Measurements from ENCODE around the gene TSHZ3. TPM values are rescaled to one million over a fixed set of nuclear protein-coding genes. Genes with fewer than 3 reads are reported as not detected.

TSHZ3 gene
- total RNA-seq, 1 experiment from 2014 or later: 3.2 TPM

DNA sequence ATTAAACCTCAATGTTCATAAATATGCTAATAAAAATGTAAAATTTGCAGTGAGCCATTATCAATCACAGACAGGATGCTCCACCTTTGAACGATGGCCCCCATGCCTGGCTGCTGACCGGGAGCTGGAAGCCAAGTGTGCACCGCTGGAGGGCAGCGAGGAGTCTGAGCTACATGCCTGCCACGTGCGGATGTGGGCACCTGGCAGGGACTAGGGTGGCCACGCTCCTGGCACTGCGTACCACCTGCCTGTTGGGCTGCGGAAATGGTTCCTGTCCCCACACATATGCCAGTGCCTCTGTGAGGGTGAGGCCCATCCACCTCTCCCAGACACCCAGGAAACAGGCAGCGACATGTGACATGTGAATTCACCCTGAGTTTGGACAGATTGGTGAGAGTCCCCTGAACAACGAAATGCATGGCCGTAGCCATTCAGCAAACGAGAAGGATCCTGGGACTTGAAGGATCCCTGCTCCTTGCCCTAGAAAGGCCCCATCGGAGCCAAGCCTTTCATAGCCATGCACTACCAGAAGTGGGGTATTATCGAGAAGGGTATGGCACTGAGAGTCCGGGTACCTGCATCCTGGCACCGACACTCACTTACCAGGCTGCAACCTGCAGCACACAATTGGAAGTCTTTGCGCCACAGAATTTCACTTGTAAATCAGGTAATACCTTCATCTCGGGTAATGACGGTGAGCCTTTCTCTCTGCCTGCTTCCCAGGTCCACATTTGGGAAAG is 35.8 kb downstream of the TSHZ3 start:
- Histone ChIP-seq H3K18ac (ENCODE audit: insufficient read length, low read depth, low read length) (no peak overlapping the region), H3K79me2 (ENCODE audit: insufficient read depth, low read length) (0 out of 2 replicates have a peak, but pooled peaks cover 1% of the 10 kb centered on the region), H3K27ac (ENCODE audit: insufficient read length, low read depth, low read length) (no peak overlapping the region), H2BK120ac (ENCODE audit: low read depth, low read length, poor library complexity, severe bottlenecking) (no peak overlapping the region), H4K20me1 (ENCODE audit: control insufficient read depth, insufficient read depth, insufficient read length) (no peaks in the 10 kb centered on the region), H3K56ac (ENCODE audit: insufficient read length, low read depth, low read length) (no peak overlapping the region), H2AK5ac (ENCODE audit: insufficient read length, low read length) (no peak overlapping the region), H3K79me1 (ENCODE audit: insufficient read depth, low read depth, low read length, poor library complexity, severe bottlenecking) (no peaks in the 10 kb centered on the region), H3K23me2 (ENCODE audit: insufficient read length, low read depth, low read length, poor library complexity, severe bottlenecking) (no peaks in the 10 kb centered on the region), H3K4me2 (ENCODE audit: insufficient read depth, insufficient read length, low read length) (no peak overlapping the region), H2BK5ac (ENCODE audit: insufficient read length, low read length) (no peak overlapping the region), H3K23ac (ENCODE audit: insufficient read length, low read depth, low read length) (no peak overlapping the region), H2BK15ac (ENCODE audit: low read depth, low read length) (no peak overlapping the region), H3K9ac (ENCODE audit: extremely low read depth, insufficient read length, low read length) (no peak overlapping the region), H4K5ac (ENCODE audit: insufficient read length, low read depth, low read length) (no peak overlapping the region), H3K4ac (ENCODE audit: low read depth, low read length) (no peak overlapping the region), H3K4me1 (ENCODE audit: insufficient read depth, low read length) (peaks cover 8% of the 10 kb centered on the region; the same call in 1 of the 2 replicates), H4K8ac (replicated peaks; ENCODE audit: insufficient read length, low read depth, low read length) (no peak overlapping the region), H2BK12ac (ENCODE audit: insufficient read length, low read depth, low read length) (no peak overlapping the region), H2BK20ac (ENCODE audit: low read depth, low read length, poor library complexity, severe bottlenecking) (no peak overlapping the region), H3K9me3 (ENCODE audit: control insufficient read depth, low read depth, low read length) (no peaks in the 10 kb centered on the region), H2AFZ (ENCODE audit: low read length) (no peak overlapping the region), H4K91ac (ENCODE audit: insufficient read length, low read depth, low read length) (no peak overlapping the region), H3T11ph (ENCODE audit: low read length) (no peak overlapping the region), H3K27me3 (ENCODE audit: insufficient read depth, low read length) (no peaks in the 10 kb centered on the region), H3K14ac (ENCODE audit: insufficient read depth, low read length) (no peak overlapping the region; the same call in 1 of the 2 replicates)
- Mint-ChIP-seq H3K4me3 (no peak overlapping the region), H3K4me1 (peaks cover 33 to 38% of the 10 kb centered on the region in 2 experiments), H3K27ac (peak overlapping the region in 1 of 3 experiments; percentile 49; a peak in 2 of 7 replicates), H3K36me3 (ENCODE audit: insufficient read depth in 1 of 3, low read depth in 3 of 3) (no peaks in the 10 kb centered on the region), H3K27me3 (ENCODE audit: low read depth) (no peaks in the 10 kb centered on the region; the same call in 1 of the 2 replicates), H3K9me3 (no peaks in the 10 kb centered on the region)
- whole genome bisulfite sequencing (ENCODE audit: extremely low coverage, insufficient read length, low lambda C conversion rate): no CpG with 5 or more reads among the region's 20 CpGs
- TF ChIP-seq, protein P1, sequence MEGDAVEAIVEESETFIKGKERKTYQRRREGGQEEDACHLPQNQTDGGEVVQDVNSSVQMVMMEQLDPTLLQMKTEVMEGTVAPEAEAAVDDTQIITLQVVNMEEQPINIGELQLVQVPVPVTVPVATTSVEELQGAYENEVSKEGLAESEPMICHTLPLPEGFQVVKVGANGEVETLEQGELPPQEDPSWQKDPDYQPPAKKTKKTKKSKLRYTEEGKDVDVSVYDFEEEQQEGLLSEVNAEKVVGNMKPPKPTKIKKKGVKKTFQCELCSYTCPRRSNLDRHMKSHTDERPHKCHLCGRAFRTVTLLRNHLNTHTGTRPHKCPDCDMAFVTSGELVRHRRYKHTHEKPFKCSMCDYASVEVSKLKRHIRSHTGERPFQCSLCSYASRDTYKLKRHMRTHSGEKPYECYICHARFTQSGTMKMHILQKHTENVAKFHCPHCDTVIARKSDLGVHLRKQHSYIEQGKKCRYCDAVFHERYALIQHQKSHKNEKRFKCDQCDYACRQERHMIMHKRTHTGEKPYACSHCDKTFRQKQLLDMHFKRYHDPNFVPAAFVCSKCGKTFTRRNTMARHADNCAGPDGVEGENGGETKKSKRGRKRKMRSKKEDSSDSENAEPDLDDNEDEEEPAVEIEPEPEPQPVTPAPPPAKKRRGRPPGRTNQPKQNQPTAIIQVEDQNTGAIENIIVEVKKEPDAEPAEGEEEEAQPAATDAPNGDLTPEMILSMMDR (conservative IDR thresholded peaks at IDR 0.05): no peak; the same call in 2 of the 3 replicates
- no peak for DNase-seq
